ENCODE results near the gene GCG. TPM values are rescaled to one million over a fixed set of nuclear protein-coding genes. Genes with fewer than 3 reads are reported as not detected.

GCG gene
- total and polyA plus RNA-seq, 10 donors, result 0.21 to 0.28 TPM; not detected in 8

GRCh38 chr2:162184821-162185450 lies 32.9 kb upstream of the GCG start:
- Histone ChIP-seq H3K36me3 (no peaks in the 10 kb centered on the region), H3K4me3 (no peak overlapping the region), H3K9me3 (no peaks in the 10 kb centered on the region), H3K27me3 (replicated peaks in 1 of 7) (no peaks in the 10 kb centered on the region), H3K4me1 (no peaks in the 10 kb centered on the region), H3K27ac (no peak overlapping the region)
- TF ChIP-seq POLR2AphosphoS5 (IDR thresholded peaks at IDR 0.05) (no peak), CTCF (IDR thresholded peaks at IDR 0.05 in 8 of 11, conservative IDR thresholded peaks at IDR 0.05 in 3 of 11) (no peak), POLR2A (IDR thresholded peaks at IDR 0.05) (no peak)
- WGBS, 5 donors, result 53 to 69% (median 63%) methylated on average over 2 of the region's 2 CpGs
- no peak for DNase-seq
- intact Hi-C loops (cut with DNase I; ENCODE audit: low total_unique reads), result no loop called here

- intact Hi-C loops (cut with DNase I; ENCODE audit: low total_unique reads), result no loop called here
- 89 to 95% (median 93%) methylated on average over 6 of the region's 6 CpGs for WGBS, 5 donors
Observed at GRCh38 chr2:162184359-162184758, 32.3 kb upstream of the GCG start.

GRCh38 chr2:162182395-162182794 lies 30.3 kb upstream of the GCG start:
- DNase-seq, result no peak
- TF ChIP-seq POLR2AphosphoS5 (IDR thresholded peaks at IDR 0.05) (no peak), CTCF (IDR thresholded peaks at IDR 0.05 in 8 of 11, conservative IDR thresholded peaks at IDR 0.05 in 3 of 11) (no peak), POLR2A (IDR thresholded peaks at IDR 0.05) (no peak)
- 88 to 96% (median 94%) methylated on average over 2 of the region's 2 CpGs for WGBS, 5 donors
- intact Hi-C loops (cut with DNase I; ENCODE audit: low total_unique reads), result no loop called here
- no peaks in the 10 kb centered on the region for H3K9me3 ChIP-seq
- H3K27ac ChIP-seq, result no peak overlapping the region
- no peaks in the 10 kb centered on the region for H3K36me3 ChIP-seq
- no peak overlapping the region for H3K4me3 ChIP-seq
- H3K27me3 ChIP-seq (replicated peaks in 1 of 7), result no peaks in the 10 kb centered on the region
- no peaks in the 10 kb centered on the region for H3K4me1 ChIP-seq

More at GRCh38 chr2:162184359-162184758, 32.3 kb upstream of the GCG start:
- no peak for TF ChIP-seq CTCF (IDR thresholded peaks at IDR 0.05 in 8 of 11, conservative IDR thresholded peaks at IDR 0.05 in 3 of 11)
- TF ChIP-seq POLR2A (IDR thresholded peaks at IDR 0.05), result no peak
- TF ChIP-seq POLR2AphosphoS5 (IDR thresholded peaks at IDR 0.05), result no peak
- no peak overlapping the region for H3K27ac ChIP-seq
- no peaks in the 10 kb centered on the region for H3K36me3 ChIP-seq
- no peak overlapping the region for H3K4me3 ChIP-seq
- no peaks in the 10 kb centered on the region for H3K4me1 ChIP-seq
- H3K9me3 ChIP-seq, result no peaks in the 10 kb centered on the region
- no peak for DNase-seq
- no peaks in the 10 kb centered on the region for H3K27me3 ChIP-seq (replicated peaks in 1 of 7)

GRCh38 chr2:162177301-162177700 lies 25.3 kb upstream of the GCG start:
- intact Hi-C loops (cut with DNase I; ENCODE audit: low total_unique reads), result no loop called here
- no peaks in the 10 kb centered on the region for H3K9me3 ChIP-seq
- no peak overlapping the region for H3K4me3 ChIP-seq
- WGBS, 5 donors, result 58 to 81% (median 66%) methylated on average over 4 of the region's 4 CpGs
- no peak overlapping the region for H3K27ac ChIP-seq
- no peaks in the 10 kb centered on the region for H3K36me3 ChIP-seq
- TF ChIP-seq POLR2A (IDR thresholded peaks at IDR 0.05) (no peak), POLR2AphosphoS5 (IDR thresholded peaks at IDR 0.05) (no peak), CTCF (IDR thresholded peaks at IDR 0.05 in 8 of 11, conservative IDR thresholded peaks at IDR 0.05 in 3 of 11) (no peak)
- H3K27me3 ChIP-seq (replicated peaks in 1 of 7), result peaks cover 0 to 7% (median 0%) of the 10 kb centered on the region in 7 donors
- no peak for DNase-seq
- no peaks in the 10 kb centered on the region for H3K4me1 ChIP-seq
